K562 (cell line): ENCODE results near the gene RNLS. TPM values are rescaled to one million over a fixed set of nuclear protein-coding genes. Genes with fewer than 3 reads are reported as not detected.

Source experiments
- ATAC-seq: fragments of 200-7000 bp; cut with Tn5 transposase; 3 replicates; pipeline ENCODE4 v1.9.1; 2020; ENCODE audit warnings: moderate library complexity
- BruUV-seq: library from RNA; stranded (reverse); fragments of 400-500 nt; replicated peaks from 2 replicates; lab custom pipeline; 2021; lab: Mats Ljungman, UMichigan
- CTCF ChIA-PET: fragments of 300-600 bp; formaldehyde crosslinking; extraction: SDS; loops from one replicate; lab custom pipeline; 2021; ENCODE audit warnings: low intra/inter-chr PET ratio; lab: Yijun Ruan, JAX
- POLR2A ChIA-PET: fragments of 300-600, 350-650 bp; sonication (Branson Sonifier 250); formaldehyde crosslinking; extraction: SDS; loops from one replicate; lab custom pipeline; 2021; ENCODE audit warnings: antibody characterized with exemption, inconsistent platforms; lab: Yijun Ruan, JAX
- DNase-seq, 4 experiments: peaks; one replicate each; pipeline versions ENCODE4 v3.0.0 to v3.0.0-alpha.2; 2011 to 2018; ENCODE audit warnings: low spot score in 3 of 4, mixed read lengths in 3 of 4; ENCODE audit errors: extremely low read depth in 1 of 4
- FAIRE-seq: peaks from 2 replicates; lab custom pipeline; 2011; peaks lifted over from hg19 to GRCh38; lab: Jason Lieb, UNC
- H2AFZ ChIP-seq: 2 replicates; pipeline ENCODE4 v1.6.0; 2011; ENCODE audit warnings: low read depth, low read length, control low read depth, inconsistent platforms
- H3K27ac ChIP-seq: fragments of 200-600 bp; 3 replicates; pipeline ENCODE4 v1.8.0; 2011; ENCODE audit warnings: low read depth, mild to moderate bottlenecking, control low read depth, inconsistent platforms, low read length, moderate library complexity, mixed read lengths; ENCODE audit errors: extremely low read depth
- H3K27me3 ChIP-seq, 2 experiments: fragments of 300-600 bp in 1 of 2; 2 replicates in 1 of 2; 3 replicates in 1 of 2; pipeline versions ENCODE4 v1.6.0 to v1.8.0; 2011; ENCODE audit warnings: inconsistent platforms in 2 of 2, low read length in 2 of 2, mild to moderate bottlenecking in 1 of 2, mixed read lengths in 1 of 2, moderate library complexity in 1 of 2; ENCODE audit not compliant: control insufficient read depth in 2 of 2, insufficient read depth in 2 of 2
- H3K36me3 ChIP-seq: fragments of 300-600 bp; 3 replicates; pipeline ENCODE4 v1.8.0; 2011; ENCODE audit warnings: mild to moderate bottlenecking, low read length, inconsistent platforms; ENCODE audit not compliant: control insufficient read depth, insufficient read depth
- H3K4me1 ChIP-seq, 2 experiments: fragments of 200-600 bp in 1 of 2; replicated peaks in 1 of 2; 2 replicates in 1 of 2; 3 replicates in 1 of 2; pipeline versions ENCODE4 v1.5.1 to v1.8.0; 2011; ENCODE audit warnings: inconsistent platforms in 2 of 2, low read length in 2 of 2, mild to moderate bottlenecking in 1 of 2, mixed read lengths in 1 of 2, moderate library complexity in 1 of 2; ENCODE audit not compliant: control insufficient read depth in 2 of 2, insufficient read depth in 2 of 2
- H3K4me2 ChIP-seq: 2 replicates; pipeline ENCODE4 v1.6.1; 2011; ENCODE audit warnings: low read length, control low read depth, inconsistent platforms, mixed read lengths; ENCODE audit not compliant: insufficient read depth
- H3K4me3 ChIP-seq: fragments of 200-600 bp; sonication (generic), shearing (Covaris generic); 2 replicates; pipeline ENCODE4 v1.5.1; 2016; ENCODE audit warnings: control low read depth, inconsistent platforms
- H3K79me2 ChIP-seq: fragments of 200-600 bp; 3 replicates; pipeline ENCODE4 v1.8.0; 2011; ENCODE audit warnings: low read length, inconsistent platforms; ENCODE audit not compliant: control insufficient read depth, insufficient read depth
- H3K9ac ChIP-seq, 2 experiments: 2 replicates each; pipeline versions ENCODE4 v1.6.0 to v1.6.1; 2011; ENCODE audit warnings: low read depth in 2 of 2, low read length in 2 of 2, control low read depth in 1 of 2, inconsistent platforms in 1 of 2, mild to moderate bottlenecking in 1 of 2, mixed read lengths in 1 of 2; ENCODE audit not compliant: insufficient read depth in 1 of 2
- H3K9me1 ChIP-seq: one replicate; pipeline ENCODE4 v1.6.0; 2011; ENCODE audit warnings: inconsistent platforms, mild to moderate bottlenecking, low read length, moderate library complexity; ENCODE audit not compliant: control insufficient read depth, insufficient read depth
- H3K9me3 ChIP-seq: replicated peaks from 2 replicates; pipeline ENCODE4 v1.5.1; 2011; ENCODE audit warnings: low read depth, low read length, inconsistent platforms; ENCODE audit not compliant: control insufficient read depth, insufficient read depth
- H4K20me1 ChIP-seq: replicated peaks from 2 replicates; pipeline ENCODE4 v1.6.1; 2011; ENCODE audit warnings: low read length, inconsistent platforms, mixed read lengths; ENCODE audit not compliant: control insufficient read depth, insufficient read depth
- BHLHE40 ChIP-seq: IDR thresholded peaks from 2 replicates; pipeline ENCODE4 v1.6.1; 2011; ENCODE audit warnings: low read length, improper control_type of control experiment
- DDX20 ChIP-seq: fragments of 450-650 bp; IDR thresholded peaks from 2 replicates; pipeline ENCODE4 v1.6.1; 2016; ENCODE audit warnings: missing genetic modification characterization, low read depth, mild to moderate bottlenecking, missing compliant biosample characterization, moderate library complexity
- DNMT1 ChIP-seq: fragments of 450-650 bp; IDR thresholded peaks from 2 replicates; pipeline ENCODE4 v1.6.1; 2016; ENCODE audit warnings: antibody characterized with exemption, mild to moderate bottlenecking
- FOXA3 ChIP-seq, 2 experiments: fragments of 450-650 bp in 1 of 2; sonication (generic) in 1 of 2; formaldehyde crosslinking; IDR thresholded peaks in 1 of 2; conservative IDR thresholded peaks in 1 of 2; 2 replicates each; pipeline versions ENCODE4 v1.4.0 to v1.8.0; 2020 to 2022; ENCODE audit warnings: mild to moderate bottlenecking in 2 of 2, missing genetic modification reagents in 1 of 2
- LARP7 ChIP-seq: fragments of 450-650 bp; IDR thresholded peaks from 2 replicates; pipeline ENCODE4 v1.6.1; 2016
- NCOA1 ChIP-seq: fragments of 450-650 bp; IDR thresholded peaks from 2 replicates; pipeline ENCODE4 v1.6.1; 2016; ENCODE audit warnings: low read depth
- NCOA4 ChIP-seq: fragments of 450-650 bp; IDR thresholded peaks from 2 replicates; pipeline ENCODE4 v1.6.1; 2018; ENCODE audit warnings: mild to moderate bottlenecking; ENCODE audit not compliant: partially characterized antibody
- NFATC3 ChIP-seq: fragments of 450-650 bp; IDR thresholded peaks from 2 replicates; pipeline ENCODE4 v1.6.1; 2017; ENCODE audit warnings: mild to moderate bottlenecking
- PCBP1 ChIP-seq: fragments of 200-400 bp; formaldehyde crosslinking; IDR thresholded peaks from 2 replicates; pipeline ENCODE4 v1.6.1; 2018; ENCODE audit warnings: mild to moderate bottlenecking, low read depth, low read length; ENCODE audit not compliant: poor library complexity, severe bottlenecking
- POLR2A ChIP-seq: fragments of 450-650 bp; conservative IDR thresholded peaks from 2 replicates; pipeline ENCODE4 v1.6.1; 2016
- RB1 ChIP-seq: fragments of 450-650 bp; IDR thresholded peaks from 2 replicates; pipeline ENCODE4 v1.6.1; 2017; ENCODE audit warnings: low read depth, mild to moderate bottlenecking
- STAG1 ChIP-seq: sonication (generic); formaldehyde crosslinking; IDR thresholded peaks from 2 replicates; pipeline ENCODE4 v1.5.0; 2020; ENCODE audit warnings: missing genetic modification reagents, borderline replicate concordance
- TSHZ1 ChIP-seq: fragments of 250-450 bp; sonication (Bioruptor Pico); IDR thresholded peaks from 2 replicates; pipeline ENCODE4 v1.4.0; 2020; ENCODE audit warnings: mild to moderate bottlenecking, moderate library complexity
- ZKSCAN3 ChIP-seq: fragments of 250-450 bp; sonication (Bioruptor Pico); IDR thresholded peaks from 2 replicates; pipeline ENCODE4 v1.4.0; 2020
- ZNF134 ChIP-seq: fragments of 250-450 bp; sonication (Bioruptor Pico); conservative IDR thresholded peaks from 2 replicates; pipeline ENCODE4 v1.4.0; 2020
- ZNF408 ChIP-seq: fragments of 250-450 bp; sonication (Bioruptor Pico); IDR thresholded peaks from 2 replicates; pipeline ENCODE4 v1.4.0; 2020; ENCODE audit warnings: low read depth, mild to moderate bottlenecking, moderate library complexity
- WGBS: fragments of 100-300 bp; shearing (Covaris generic); methylation state at CpG from one replicate; pipeline ENCODE4 v1.1.6; 2016; ENCODE audit warnings: low coverage, mixed read lengths; ENCODE audit not compliant: insufficient coverage; ENCODE audit errors: missing lambda C conversion rate; 5-methylcytosine and 5-hydroxymethylcytosine counted together
- in situ Hi-C: fragments of 300-500 bp; cut with MboI; formaldehyde crosslinking; loops from 4 replicates; pipeline ENCODE4 v1.15.0; 2018; ENCODE audit warnings: inconsistent platforms, mixed read lengths
- intact Hi-C: fragments of 100-400 bp; cut with micrococcal nuclease; formaldehyde crosslinking; loops from 2 replicates; pipeline ENCODE4 v1.14.2; 2022
- polyA plus RNA-seq, 8 experiments: library from polyadenylated mRNA; depleted of rRNA in 4 of 8; stranded (reverse) in 5 of 8; unstranded in 3 of 8; fragments of >200 nt; fragmentation: Nextera tagmentation in 2 of 8; fragmentation: Illumina TruSeq in 1 of 8; extraction: Ambion mirVana in 2 of 8; extraction: Trizol in 1 of 8; gene quantifications; 2 replicates each; pipeline versions ENCODE4 v1.2.1 to v1.2.3, GENCODE V29; 2011 to 2014; ENCODE audit warnings: inconsistent platforms in 1 of 8, missing spikeins in 1 of 8
- total RNA-seq, 7 experiments: library from RNA; depleted of rRNA in 6 of 7; stranded (reverse); fragments of >200 nt in 6 of 7; fragmentation: Illumina TruSeq in 2 of 7; extraction: Trizol in 2 of 7; gene quantifications; 2 replicates each; pipeline versions ENCODE4 v1.2.1 to v1.2.3, GENCODE V29; 2011 to 2021; ENCODE audit warnings: low replicate concordance in 1 of 7

The RNLS gene
- total and polyA plus RNA-seq, 9 of the 15 experiments (the other 6 are each of a cell fraction or from before 2014, with no cell fraction given), result 0.14 to 0.72 (median 0.41) TPM; not detected in 3

GRCh38 chr10:88230251-88230650 is 352.9 kb downstream of the RNLS start:
- Histone ChIP-seq H3K4me3 (no peak overlapping the region), H3K79me2 (no peaks in the 10 kb centered on the region), H2AFZ (no peak overlapping the region), H3K9me3 (no peaks in the 10 kb centered on the region), H3K9me1 (no peaks in the 10 kb centered on the region), H3K4me2 (no peak overlapping the region), H3K27ac (no peak overlapping the region), H3K4me1 (peaks cover 0 to 3% of the 10 kb centered on the region in 2 experiments; a peak in 2 of 5 replicates), H3K9ac (no peak overlapping the region), H3K36me3 (no peaks in the 10 kb centered on the region), H3K27me3 (no peaks in the 10 kb centered on the region), H4K20me1 (no peaks in the 10 kb centered on the region)
- no peak for FAIRE-seq
- no peak for DNase-seq
- TF ChIP-seq BHLHE40 (no peak), TSHZ1 (CRISPR knock-in tag) (no peak), DNMT1 (no peak), PCBP1 (no peak), DDX20 (no peak), LARP7 (no peak), ZNF408 (CRISPR knock-in tag) (no peak), FOXA3 (CRISPR knock-in tag; conservative IDR thresholded peaks at IDR 0.05 in 1 of 2, IDR thresholded peaks at IDR 0.05 in 1 of 2) (no peak), NCOA1 (no peak), POLR2A (no peak), ZNF134 (CRISPR knock-in tag) (no peak), RB1 (no peak), NCOA4 (no peak), ZKSCAN3 (CRISPR knock-in tag) (no peak), STAG1 (no peak), NFATC3 (no peak)
- in situ Hi-C loops, result no loop called here
- no TSS peak for BruUV-seq
- intact Hi-C loops, result no loop called here
- WGBS, result 0% methylated on average over 8 of the region's 8 CpGs
- ChIA-PET CTCF (no interaction called here), POLR2A (no interaction called here)
- no peak for ATAC-seq
